ENCODE results near the gene GORASP2. TPM values are rescaled to one million over a fixed set of nuclear protein-coding genes. Genes with fewer than 3 reads are reported as not detected.

GORASP2 gene
- total RNA-seq, 4 donors from 2014 or later: 37.7 to 66.2 (median 52.3) TPM

DNA sequence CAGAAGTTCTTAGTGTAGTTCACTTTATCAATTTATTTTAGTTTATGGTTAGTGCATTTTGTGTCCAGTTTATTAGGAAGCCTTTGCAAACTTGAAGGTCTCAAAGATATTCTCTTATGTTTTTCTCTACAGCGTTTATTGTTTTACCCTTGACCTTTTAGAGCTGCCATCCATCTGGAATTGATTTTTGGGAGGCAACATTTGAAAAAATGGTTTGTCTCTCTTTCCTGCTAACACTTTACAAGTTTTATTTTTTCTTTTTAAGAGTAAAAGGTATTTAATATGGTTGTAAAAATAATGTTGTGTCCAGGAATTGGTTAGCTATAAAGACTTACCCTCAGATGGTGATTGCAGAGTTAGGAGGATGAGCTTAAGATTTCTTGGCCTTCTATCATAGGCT, 14.0 kb downstream of the GORASP2 start:
- WGBS, 2 donors: 67 to 68% methylated on average over 1 of the region's 1 CpG
- TF ChIP-seq, protein P1, sequence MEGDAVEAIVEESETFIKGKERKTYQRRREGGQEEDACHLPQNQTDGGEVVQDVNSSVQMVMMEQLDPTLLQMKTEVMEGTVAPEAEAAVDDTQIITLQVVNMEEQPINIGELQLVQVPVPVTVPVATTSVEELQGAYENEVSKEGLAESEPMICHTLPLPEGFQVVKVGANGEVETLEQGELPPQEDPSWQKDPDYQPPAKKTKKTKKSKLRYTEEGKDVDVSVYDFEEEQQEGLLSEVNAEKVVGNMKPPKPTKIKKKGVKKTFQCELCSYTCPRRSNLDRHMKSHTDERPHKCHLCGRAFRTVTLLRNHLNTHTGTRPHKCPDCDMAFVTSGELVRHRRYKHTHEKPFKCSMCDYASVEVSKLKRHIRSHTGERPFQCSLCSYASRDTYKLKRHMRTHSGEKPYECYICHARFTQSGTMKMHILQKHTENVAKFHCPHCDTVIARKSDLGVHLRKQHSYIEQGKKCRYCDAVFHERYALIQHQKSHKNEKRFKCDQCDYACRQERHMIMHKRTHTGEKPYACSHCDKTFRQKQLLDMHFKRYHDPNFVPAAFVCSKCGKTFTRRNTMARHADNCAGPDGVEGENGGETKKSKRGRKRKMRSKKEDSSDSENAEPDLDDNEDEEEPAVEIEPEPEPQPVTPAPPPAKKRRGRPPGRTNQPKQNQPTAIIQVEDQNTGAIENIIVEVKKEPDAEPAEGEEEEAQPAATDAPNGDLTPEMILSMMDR (IDR thresholded peaks at IDR 0.05): no peak
- TF ChIP-seq POLR2A (IDR thresholded peaks at IDR 0.05): no peak
- intact Hi-C loops (cut with DNase I; ENCODE audit: low total_unique reads): no loop called here
- no peak for DNase-seq (ENCODE audit: low spot score in 2 of 2)
- H3K4me3 ChIP-seq (ENCODE audit: low read depth, poor library complexity, severe bottlenecking): no peak overlapping the region

DNA sequence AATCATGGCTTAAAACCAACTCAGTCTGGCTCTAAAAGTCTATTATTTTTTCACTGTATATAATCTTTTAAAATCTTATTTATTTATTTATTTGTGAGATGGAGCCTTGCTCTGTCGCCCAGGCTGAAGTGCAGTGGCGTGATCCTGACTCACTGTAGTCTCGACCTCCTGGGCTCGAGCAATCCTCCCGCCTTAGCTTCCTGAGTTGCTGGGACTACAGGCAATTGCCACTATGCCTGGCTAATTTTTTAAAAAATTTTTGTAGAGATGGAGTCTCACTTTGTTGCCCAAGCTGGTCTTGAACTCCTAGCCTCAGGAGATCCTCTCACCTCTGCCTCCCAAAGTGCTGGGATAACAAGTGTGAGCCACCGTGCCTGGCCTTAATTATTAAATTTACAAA, 14.5 kb downstream of the GORASP2 start:
- TF ChIP-seq POLR2A (IDR thresholded peaks at IDR 0.05): no peak
- TF ChIP-seq, protein P1 (IDR thresholded peaks at IDR 0.05): no peak
- no peak overlapping the region for H3K4me3 ChIP-seq (ENCODE audit: low read depth, poor library complexity, severe bottlenecking)
- intact Hi-C loops (cut with DNase I; ENCODE audit: low total_unique reads): no loop called here
- peak in 1 of 2 donors; percentile 40 for DNase-seq (ENCODE audit: low spot score in 2 of 2)
- WGBS, 2 donors: 78 to 89% methylated on average over 6 of the region's 6 CpGs

DNA sequence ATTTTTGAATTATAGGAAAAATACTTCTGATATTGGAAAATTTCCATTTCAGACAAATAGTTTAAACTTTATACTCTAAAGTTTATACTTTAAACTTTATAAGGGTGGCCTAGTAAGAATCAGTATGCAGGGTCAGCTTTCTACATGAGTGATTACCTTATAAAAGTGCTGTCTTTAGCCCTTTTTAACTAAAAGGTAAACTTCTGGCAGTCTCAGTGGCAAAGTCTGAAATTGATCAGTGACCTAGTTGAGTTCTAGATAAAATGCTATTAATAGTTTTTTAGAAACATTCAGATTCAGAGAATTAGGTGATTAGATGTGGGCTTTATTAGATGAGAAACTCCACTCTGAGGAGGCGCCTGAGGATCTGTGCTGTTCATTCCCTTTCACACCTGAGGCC, 15.5 kb downstream of the GORASP2 start:
- intact Hi-C loops (cut with DNase I; ENCODE audit: low total_unique reads): no loop called here
- 92 to 97% methylated on average over 1 of the region's 1 CpG for WGBS, 2 donors
- no peak for DNase-seq (ENCODE audit: low spot score in 2 of 2)
- H3K4me3 ChIP-seq (ENCODE audit: low read depth, poor library complexity, severe bottlenecking): no peak overlapping the region
- TF ChIP-seq, protein P1 (IDR thresholded peaks at IDR 0.05): no peak
- no peak for TF ChIP-seq POLR2A (IDR thresholded peaks at IDR 0.05)

DNA sequence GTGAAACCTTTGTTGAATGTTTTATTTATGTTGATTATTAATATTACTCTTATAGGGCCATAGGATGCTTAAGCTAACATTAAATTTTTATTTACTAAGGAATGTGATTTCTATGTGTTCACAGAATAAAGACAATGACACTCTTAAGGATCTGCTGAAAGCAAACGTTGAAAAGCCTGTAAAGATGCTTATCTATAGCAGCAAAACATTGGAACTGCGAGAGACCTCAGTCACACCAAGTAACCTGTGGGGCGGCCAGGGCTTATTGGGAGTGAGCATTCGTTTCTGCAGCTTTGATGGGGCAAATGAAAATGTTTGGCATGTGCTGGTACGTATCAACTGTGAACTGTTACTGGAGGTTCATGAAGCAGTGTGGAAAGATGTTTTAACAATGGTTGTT, 20.4 kb downstream of the GORASP2 start:
- WGBS, 2 donors: 78 to 79% methylated on average over 5 of the region's 5 CpGs
- intact Hi-C loops (cut with DNase I; ENCODE audit: low total_unique reads): no loop called here
- H3K4me3 ChIP-seq (ENCODE audit: low read depth, poor library complexity, severe bottlenecking): no peak overlapping the region
- no peak for TF ChIP-seq POLR2A (IDR thresholded peaks at IDR 0.05)
- TF ChIP-seq, protein P1 (IDR thresholded peaks at IDR 0.05): no peak
- DNase-seq (ENCODE audit: low spot score in 2 of 2): no peak

DNA sequence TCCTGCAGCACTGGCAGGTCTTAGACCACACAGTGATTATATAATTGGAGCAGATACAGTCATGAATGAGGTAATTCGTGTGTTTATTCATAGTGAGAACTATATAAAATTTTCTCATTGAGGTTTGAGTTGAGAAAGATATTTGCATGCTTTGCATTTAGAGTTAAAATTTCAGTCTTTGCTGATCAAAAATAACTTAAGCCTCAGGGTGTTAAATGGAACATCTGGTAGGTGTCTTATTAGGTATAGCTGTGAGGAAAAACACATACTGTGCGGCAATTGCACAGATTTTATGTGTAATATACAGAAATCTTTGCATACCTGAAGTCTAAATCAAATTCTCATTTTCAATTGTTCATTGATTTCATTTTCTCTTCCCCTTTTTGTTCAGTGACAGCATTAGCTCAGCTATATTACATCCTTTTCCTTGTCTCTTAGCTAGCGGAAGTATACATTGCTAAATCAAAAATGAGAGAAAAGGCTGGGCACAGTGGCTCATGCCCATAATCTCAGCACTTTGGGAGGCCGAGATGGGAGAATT, 21.2 kb downstream of the GORASP2 start:
- no peak overlapping the region for H3K4me3 ChIP-seq (ENCODE audit: low read depth, poor library complexity, severe bottlenecking)
- WGBS, 2 donors: 87 to 95% methylated on average over 4 of the region's 4 CpGs
- no peak for DNase-seq (ENCODE audit: low spot score in 2 of 2)
- TF ChIP-seq, protein P1 (IDR thresholded peaks at IDR 0.05): no peak
- TF ChIP-seq POLR2A (IDR thresholded peaks at IDR 0.05): no peak
- intact Hi-C loops (cut with DNase I; ENCODE audit: low total_unique reads): no loop called here

DNA sequence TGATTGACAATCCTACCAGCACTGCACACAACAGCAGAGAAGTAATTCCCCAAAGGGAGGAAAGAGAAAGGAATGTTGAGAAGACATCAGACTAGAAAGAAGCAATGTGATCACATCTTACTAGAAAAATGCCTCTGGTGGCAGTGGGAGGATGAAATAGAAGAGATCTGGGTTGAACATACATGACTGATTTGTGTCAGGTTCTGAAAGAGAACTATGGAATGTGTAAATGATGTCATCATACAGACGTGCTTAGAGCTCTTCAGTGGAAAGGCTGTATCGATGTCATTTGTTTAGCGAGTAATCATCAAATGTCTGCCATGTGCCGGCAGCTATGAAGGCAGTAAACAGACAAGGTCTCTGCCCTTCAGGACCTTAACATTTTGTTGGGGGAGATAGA, 24.9 kb downstream of the GORASP2 start:
- no peak for TF ChIP-seq POLR2A (IDR thresholded peaks at IDR 0.05)
- TF ChIP-seq, protein P1 (IDR thresholded peaks at IDR 0.05): no peak
- H3K4me3 ChIP-seq (ENCODE audit: low read depth, poor library complexity, severe bottlenecking): no peak overlapping the region
- intact Hi-C loops (cut with DNase I; ENCODE audit: low total_unique reads): no loop called here
- WGBS, 2 donors: 57 to 74% methylated on average over 4 of the region's 4 CpGs
- DNase-seq (ENCODE audit: low spot score in 2 of 2): no peak
